ENCODE measurements around the gene EVC.
"Not testable (repeated sequence)": the region's sequence is repeated elsewhere in the genome, so short reads cannot be mapped to it uniquely, and the experiment has no call there.

Gene EVC

DNA sequence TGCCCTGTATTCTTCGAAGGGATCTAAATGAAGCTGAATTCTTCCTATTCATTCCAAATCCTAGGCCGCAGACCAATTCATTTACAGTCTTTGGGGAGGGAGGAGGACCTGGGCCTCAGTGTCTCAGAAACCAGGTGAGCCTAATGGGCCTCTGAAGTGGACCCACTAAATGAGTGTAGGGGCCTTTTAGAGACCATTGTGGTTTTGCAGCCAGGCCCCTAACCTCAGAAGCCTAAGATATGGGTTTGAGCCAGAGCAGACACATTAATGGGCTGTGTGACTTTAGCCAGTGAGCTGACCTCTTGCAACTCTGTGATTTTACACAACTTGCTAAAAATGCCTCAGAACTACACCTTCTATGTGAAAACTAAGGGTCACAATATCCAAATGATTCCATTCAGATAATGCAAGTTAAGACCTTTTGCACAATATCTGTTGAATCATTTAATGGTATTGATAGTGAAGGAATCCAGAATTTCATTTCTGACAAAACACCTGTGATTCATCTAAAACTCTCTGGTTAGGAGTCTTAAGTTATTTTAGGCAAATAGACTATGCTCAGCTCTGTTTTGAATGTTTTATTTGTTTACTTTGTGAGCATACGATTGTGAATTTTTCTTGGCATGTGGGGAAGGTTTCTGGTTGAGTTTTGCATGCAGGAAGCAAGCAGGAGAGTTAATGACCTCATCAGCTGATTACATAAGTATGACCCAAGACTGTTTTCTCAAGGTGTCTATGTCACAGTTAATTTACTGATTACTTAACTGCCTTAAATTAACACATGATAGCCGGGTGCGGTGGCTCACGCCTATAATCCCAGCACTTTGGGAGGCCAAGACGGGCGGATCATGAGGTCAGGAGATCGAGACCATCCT lies 75.0 kb downstream of the EVC start:
- no peak for DNase-seq (ENCODE audit: low read depth)

DNA sequence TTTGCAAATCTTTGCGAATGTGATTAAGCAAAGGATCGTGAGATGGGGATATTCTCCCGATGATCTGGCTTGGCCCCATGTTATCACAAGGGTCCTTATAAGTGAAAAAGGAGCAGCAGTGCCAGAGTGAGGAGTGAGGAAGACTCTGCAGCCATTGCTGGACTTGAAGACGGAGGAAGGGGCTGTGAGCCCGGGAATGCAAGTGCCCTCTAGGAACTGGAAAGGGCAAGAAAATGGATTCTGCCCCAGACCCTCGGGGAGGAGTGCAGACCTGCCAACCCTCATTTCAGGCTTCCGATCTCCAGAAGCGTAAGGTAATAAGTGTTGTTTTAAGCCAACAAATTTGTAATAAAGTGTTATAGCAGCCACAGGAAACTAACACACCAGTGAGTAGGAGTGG lies 76.3 kb downstream of the EVC start:
- no peak for DNase-seq (ENCODE audit: low read depth)

DNA sequence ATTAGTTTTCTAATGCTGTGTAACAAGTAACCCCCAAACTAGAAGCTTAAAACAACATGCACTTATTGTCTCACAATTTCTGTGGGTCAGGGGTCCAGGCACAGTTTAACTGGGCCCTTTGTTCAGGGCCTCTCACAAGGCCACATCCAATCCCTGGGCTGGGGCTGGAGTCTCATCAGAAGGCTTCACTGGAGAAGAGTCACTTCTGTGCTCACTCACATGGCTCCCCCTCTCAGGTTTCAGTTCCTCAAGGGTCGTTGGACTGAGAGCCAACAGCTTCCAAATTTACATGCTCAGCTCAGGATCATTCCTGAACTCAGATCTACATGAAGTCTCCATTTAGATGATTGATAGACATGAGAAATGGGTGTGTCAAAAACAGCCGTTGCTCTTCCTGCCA lies 77.1 kb downstream of the EVC start:
- DNase-seq (ENCODE audit: low read depth): no peak

DNA sequence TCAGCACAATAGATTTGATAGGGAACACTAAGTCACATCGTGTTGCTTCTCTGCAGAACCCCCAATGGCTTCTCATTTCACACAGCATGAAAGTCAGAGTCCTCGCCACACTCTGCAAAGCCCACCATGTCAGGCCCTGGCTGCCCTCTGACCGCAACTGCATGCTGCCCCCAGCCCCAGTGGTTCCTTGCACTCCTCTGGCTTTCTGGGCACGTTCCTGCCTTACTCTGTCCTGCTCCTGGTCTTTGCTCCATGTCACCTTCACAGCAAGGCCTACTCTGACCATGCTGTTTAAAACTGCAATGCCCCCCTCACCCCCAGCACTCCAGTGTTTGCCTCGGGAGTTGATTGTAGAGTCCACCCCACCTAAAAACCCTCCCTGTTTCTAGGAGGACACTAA lies 78.1 kb downstream of the EVC start:
- DNase-seq (ENCODE audit: low read depth): no peak

DNA sequence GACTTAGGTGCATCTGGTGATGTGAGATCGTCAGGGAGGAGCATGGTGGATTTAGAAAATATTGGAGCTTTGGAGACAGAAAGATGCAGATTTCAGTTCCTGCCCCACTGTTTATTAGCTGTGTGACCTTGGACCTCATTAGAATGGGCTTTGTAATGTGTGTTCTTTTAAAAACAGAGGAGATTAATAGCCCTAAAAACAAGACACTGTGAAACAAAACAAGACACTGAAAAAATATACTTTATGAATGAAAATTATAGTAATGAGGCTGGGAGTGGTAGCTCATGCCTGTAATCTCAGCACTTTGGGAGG lies 79.5 kb downstream of the EVC start:
- DNase-seq (ENCODE audit: low read depth): no peak

DNA sequence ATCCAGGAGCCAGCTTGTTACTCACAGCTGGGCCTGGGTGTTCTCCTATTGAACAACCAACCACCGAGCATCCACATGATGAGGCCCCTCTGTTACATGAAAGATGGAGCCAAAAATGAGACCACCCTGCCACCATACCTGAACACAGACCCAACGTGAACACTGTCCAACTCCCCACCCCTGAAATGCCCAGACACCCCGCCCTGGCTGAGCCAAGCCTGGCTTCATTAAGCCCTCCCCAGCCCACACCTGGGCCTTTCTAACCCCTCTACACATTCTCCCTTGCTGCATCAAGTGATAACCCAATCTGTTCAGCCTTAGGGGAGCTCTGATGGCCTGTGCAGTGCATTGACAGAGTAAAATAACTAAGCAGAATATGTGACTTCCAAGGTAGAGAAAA lies 80.7 kb downstream of the EVC start:
- DNase-seq (ENCODE audit: low read depth): no peak

DNA sequence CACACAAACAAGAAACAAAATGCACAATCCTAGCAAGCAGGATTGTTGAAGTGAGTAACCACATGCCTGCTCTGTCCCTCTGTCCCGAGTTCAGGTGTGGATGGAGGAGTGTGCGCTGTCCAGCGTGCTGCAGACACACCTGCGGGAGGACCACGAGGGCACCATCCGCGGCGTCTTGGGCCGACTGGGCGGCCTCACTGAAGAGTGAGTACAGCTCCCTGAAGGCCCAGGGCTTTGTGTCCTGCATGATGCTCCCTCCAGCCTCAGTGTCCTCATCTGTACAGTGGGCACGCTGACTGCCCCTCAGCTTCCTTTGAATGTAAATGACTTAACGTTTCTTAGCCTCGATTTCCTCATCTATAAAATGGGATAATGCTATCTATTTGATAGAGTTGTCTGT lies 82.5 kb downstream of the EVC start:
- DNase-seq (ENCODE audit: low read depth): no peak

DNA sequence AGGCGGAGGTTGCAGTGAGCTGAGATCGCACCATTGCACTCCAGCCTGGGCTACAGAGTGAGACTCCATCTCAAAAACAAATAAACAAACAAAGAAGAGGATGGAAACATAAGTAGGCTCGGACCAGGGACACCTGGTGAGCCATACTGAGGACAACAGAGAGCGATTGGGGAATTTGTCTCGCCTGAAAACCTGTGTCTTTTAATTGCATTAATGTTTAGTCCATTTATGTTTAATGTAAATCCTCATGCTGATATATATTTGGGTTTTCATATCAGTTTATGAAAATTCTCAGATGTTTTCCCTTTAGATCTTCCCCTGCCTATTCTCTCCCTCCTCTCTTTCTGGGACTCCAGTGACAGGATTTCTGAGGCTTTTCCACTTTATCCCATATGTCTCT lies 84.6 kb downstream of the EVC start:
- no peak for DNase-seq (ENCODE audit: low read depth)

DNA sequence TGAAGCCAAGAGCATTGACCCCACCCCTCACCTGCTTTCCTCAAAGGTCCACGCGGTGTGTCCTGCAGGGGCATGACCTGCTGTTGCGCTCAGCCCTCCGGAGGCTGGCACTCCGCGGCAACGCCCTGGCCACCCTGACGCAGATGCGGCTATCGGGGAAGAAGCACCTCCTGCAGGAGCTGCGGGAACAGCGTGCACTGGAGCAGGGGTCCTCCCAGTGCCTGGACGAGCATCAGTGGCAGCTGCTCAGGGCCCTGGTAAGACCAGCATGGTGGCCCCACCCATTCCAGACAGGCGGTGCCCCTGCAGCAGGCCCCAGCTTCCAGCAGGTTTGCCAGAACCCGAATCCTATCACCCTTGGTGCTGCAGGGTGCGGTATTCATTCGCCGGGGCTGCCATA lies 86.0 kb downstream of the EVC start:
- DNase-seq (ENCODE audit: low read depth): no peak

DNA sequence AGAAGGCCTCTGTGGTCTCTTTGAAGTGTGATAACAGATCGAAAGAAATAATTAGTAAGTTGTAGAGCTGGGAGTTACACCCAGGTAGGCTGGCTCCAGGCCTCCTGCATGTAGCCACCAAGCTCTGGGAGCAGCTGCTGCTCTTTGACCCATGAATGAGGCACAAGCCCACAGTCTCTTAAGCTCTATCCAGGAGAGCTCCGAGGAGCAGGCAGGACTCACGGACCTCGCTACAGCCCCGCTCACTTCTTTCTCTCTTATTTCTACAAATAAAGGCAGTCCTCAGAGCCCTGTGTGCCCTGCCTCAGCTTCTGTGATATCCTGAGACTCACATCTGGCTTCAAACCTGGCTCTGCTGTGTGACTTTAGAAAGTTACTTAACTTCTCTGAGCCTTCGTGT lies 86.9 kb downstream of the EVC start:
- no peak for DNase-seq (ENCODE audit: low read depth)

DNA sequence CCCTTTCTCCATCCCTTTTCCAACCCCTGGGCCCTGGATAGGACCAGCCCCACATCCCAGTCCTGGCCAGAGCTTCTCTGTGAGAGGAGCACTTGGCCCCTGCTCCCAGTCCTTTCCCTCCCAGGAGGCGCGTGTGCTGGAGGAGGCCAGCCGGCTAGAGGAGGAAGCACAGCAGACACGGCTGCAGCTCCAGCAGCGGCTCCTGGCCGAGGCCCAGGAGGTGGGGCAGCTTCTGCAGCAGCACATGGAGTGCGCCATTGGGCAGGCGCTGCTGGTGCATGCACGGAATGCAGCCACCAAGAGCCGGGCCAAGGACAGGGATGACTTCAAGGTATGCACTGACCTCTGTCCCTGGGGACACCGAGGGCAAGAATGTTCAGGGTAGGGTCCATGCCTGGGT lies 87.5 kb downstream of the EVC start:
- DNase-seq (ENCODE audit: low read depth): no peak

DNA sequence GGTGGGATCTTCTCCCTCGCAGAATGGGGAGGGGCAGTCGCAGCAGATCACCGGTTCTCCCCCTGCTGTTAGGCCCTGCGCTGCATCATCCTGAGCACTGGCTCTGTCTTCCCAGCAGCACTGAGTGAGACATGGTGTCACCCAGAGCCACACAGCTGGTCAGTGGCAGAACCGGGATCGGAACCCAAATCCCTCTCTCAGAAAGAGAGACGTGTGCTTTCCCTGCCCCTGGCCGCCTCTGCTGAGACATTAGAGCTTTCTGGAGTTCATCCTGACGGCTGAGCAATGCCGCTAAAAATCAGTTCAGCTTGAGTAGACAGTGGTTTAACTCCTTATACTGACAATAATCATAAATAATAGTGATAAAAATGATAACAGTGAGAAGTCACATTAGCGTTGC lies 87.9 kb downstream of the EVC start:
- no peak for DNase-seq (ENCODE audit: low read depth)

DNA sequence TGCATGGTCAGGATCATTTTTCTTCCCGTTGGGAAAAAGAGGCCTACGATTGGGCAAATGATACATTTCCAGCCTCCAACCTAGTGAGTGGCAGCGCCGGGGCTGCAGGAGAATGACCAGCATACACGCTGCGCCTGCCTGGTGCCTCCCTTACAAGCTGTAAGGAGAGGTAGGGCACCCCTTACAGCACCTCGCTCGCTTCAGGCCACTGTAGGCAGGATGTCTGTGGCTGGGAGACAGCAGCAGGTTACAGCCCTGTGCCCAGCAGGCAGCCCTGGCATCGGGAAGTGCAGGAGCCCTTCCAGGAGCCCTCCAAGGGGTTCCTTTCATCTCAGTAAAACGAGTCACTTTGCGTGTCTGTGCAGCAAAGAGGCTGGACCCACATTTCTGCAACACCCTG lies 88.4 kb downstream of the EVC start:
- no peak for DNase-seq (ENCODE audit: low read depth)

DNA sequence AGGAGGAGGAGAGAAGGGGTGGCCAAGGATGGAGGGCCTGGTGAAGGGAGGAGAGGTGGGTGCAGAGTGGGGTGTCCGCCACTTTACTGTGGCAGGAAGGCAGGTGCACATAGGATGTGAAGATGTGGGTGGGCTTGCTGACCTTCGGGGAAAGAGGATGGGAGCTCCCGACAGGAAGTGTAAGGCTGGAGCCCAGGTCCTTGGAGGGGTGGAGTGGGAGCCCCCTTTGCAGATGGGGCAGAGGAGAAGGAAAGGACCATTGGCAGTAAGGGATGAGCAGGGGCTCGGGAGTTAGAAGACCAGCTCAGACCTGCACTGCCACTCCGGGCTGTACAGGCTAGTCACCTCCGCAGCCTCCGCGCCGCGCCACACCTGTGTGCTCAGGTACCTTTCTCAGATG lies 89.5 kb downstream of the EVC start:
- DNase-seq (ENCODE audit: low read depth): no peak

DNA sequence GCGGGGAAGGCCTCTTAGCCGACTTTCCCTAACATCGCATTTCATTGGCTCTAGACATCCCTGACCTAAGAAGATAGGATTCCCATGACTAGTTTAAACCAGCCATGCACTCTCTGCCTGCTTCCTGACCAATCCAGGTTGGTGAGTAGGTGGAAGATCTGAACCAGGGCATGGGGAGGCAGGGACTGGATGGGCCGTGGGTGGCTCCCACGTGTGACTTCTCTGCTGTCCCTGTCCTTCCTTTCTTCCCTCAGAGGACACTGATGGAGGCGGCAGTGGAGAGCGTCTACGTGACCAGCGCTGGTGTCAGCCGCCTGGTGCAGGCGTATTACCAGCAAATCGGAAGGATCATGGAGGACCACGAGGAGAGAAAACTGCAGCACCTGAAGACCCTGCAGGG lies 90.7 kb downstream of the EVC start:
- no peak for DNase-seq (ENCODE audit: low read depth)

DNA sequence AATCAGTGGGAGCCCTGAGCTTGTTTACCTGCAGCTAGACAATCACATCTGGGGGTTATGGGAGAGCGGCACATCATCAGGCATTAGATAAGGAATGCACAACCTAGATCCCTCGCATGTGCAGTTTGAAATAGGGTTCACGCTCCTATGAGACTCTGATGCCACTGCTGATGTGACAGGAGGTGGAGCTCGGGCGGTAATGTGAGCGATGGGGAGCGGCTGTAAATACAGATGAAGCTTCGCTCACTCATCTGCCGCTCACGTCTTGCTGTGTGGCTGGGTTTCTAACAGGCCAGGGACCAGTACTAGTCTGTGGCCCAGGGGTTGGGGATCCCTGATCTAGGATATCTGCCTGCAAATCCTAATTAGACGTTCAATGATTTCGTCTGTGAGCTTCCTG lies 91.6 kb downstream of the EVC start:
- DNase-seq (ENCODE audit: low read depth): no peak

DNA sequence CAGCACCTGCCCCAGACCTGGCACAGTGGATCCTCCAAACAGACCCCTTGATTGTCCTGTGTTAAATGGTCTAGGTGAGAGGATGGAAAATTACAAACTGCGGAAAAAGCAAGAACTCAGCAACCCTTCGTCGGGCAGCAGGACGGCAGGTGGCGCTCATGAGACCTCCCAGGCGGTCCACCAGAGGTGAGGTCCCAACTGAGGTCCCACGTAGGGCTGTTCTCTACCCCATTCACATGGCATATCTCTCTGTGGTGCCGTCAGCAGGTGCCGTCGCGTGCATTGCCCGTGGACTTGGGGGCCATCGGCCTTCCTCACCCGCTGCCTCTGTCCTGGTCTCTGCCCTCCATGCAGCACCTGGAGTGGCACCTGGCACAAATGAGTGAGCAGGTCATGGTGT lies 93.7 kb downstream of the EVC start:
- no peak for DNase-seq (ENCODE audit: low read depth)

DNA sequence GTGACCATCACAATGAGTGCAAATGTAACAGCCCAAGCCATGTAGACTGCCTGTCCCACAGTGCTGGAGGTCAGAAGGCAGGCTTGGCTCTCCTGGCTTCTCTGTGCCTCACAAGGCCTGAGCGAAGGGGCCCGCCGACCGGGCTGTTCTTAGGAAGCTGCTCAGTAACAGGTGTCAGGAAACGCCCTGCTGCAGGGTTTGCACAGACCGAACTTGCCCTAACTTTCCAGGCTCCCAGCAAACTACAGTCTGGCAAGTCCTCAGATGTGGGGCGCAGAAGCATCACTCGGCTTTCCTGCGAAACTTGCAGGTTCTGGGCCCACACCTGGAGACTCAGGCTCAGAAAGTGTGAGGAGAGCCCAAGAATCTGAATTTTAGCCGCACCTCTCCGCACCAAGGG lies 94.3 kb downstream of the EVC start:
- DNase-seq (ENCODE audit: low read depth): no peak

DNA sequence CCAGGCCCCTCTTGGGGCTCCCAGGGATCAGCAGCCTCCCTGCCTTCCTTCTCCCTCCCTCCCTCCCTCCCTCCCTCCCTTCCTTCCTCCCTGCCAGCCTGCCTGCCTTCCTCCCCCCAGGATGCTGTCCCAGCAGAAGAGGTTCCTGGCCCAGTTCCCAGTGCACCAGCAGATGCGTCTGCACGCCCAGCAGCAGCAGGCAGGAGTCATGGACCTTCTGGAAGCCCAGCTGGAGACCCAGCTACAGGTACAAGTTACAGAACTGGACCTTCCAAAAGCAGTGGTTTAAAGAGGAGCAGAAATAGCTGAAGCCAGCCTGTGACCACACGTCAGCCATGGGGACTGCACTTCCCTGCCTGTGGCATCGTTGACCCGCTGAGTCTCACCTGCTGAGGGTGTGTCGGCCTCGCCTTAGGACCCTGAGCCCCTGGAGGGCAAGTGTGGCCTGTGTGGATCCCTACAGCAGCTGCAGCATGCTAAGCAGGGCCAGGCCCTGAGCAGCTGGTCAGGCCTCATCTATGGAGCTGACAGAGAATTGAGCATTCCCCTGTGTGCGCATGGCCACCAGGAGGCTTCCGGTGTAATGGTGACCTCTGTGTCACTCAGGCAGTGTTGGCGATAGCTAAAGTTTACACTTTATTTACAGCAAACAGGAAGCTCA lies 97.2 kb downstream of the EVC start:
- no peak for DNase-seq (ENCODE audit: low read depth)

DNA sequence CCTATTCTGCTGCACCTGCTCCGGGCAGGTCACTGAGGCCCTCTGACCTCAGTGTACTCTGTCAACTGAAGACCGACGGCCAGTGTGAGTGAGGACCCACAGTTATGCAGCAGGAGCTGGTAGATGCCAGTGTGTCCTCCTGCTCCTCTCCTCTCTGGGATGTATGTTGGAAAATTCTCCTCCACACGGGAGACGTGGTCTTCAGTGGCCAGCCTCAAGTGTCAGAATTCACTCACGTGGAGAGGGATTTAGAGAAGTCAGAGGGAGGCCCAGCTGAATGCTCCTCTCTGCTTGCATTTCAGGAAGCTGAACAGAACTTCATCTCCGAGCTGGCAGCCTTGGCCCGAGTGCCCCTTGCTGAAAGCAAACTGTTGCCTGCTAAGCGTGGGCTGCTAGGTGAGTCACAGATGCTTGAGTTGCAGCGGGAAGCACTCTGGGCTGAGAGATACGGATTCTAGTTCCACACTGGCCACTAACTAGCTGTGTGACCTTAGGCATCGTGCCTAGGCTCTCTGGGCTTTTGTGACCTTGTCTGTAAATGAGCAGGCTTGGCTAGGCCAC lies 98.3 kb downstream of the EVC start:
- DNase-seq (ENCODE audit: low read depth): no peak

DNA sequence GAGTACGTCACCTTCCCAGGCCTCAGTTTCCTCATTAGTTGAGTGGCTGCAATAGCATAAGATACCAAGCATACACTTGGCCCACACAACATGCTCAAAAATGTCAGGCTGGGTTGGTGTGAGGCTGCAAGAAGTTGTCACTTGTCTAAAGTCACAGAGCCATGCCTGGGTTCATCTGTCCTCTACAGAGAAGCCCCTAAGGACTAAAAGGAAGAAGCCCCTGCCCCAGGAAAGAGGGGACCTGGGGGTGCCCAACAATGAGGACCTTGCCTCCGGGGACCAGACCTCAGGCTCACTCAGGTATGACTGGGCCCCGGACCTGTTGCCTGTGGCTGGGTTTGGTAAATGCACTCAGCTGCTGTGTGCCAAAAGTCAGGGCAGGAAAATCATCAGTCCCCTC lies 99.2 kb downstream of the EVC start:
- DNase-seq (ENCODE audit: low read depth): no peak

DNA sequence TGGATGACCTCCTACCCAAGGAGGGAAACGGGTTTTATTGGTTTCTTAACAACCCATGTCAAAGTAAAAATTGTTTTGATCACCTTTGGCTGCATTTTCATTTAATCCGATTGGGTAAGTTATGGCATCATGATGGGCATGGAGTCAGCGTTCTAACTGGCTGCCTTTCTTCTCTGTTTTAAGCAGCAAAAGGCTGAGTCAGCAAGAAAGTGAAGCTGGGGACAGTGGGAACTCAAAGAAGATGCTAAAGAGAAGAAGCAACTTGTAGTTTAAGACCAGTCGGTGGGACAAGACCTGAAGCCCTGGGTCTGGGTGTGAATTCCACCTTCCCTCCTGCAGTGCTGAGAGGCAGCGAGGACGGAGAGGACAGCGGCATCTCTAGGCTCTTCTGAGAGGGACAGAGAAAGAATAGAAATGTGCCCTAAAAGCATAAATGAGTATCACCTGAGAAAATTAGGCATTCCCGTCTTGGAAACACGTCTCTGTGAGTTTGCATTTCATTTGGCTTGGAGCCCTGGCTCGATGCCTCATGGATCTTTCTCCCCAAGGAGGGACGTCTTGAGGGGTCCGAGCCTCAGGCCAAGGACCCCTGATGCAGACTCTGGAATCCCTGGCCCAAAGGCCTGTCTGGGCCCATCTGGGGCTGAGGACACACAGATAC lies 99.9 kb downstream of the EVC start:
- DNase-seq (ENCODE audit: low read depth): no peak

DNA sequence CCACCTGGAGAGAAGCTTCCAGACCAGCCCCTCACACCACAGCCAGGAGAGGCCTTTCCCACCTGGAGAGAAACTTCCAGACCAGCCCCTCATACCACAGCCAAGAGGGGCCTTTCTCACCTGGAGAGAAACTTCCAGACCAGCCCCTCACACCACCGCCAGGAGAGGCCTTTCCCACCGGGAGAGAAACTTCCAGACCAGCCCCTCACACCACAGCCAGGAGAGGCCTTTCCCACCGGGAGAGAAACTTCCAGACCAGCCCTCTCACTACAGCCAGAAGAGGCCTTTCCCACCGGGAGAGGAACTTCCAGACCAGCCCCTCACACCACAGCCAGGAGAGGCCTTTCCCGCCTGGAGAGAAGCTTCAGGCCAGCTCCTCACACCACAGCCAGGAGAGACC lies 101.1 kb downstream of the EVC start:
- DNase-seq (ENCODE audit: low read depth): not testable (repeated sequence)
